GM19438 (cell line): ENCODE results near the gene CFAP107.

Source experiments
- ATAC-seq: cut with Tn5 transposase; IDR thresholded peaks from one replicate; pipeline ENCODE4 v1.9.1; 2021; ENCODE audit warnings: low read depth; ENCODE audit not compliant: unreplicated experiment

Gene CFAP107

DNA sequence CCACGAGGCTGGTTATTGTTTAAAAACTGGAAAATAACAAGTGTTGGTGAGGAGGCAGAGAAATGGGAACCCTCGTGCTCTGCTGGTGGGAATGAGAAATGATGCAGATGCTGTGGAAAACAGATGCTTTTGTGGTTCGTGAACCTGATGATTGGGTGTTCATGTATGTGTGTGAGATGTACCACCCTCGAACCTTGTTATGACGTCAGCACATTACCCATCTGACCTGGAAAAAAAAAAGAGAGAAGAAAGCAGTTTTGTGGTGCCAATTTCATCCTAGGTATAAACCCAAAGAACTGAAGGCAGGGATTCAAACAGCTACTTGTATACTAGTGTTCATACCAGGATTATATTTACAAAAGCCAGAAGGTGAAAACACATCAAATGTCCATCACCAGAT is 6.4 kb upstream of the CFAP107 start:
- ATAC-seq: no peak

DNA sequence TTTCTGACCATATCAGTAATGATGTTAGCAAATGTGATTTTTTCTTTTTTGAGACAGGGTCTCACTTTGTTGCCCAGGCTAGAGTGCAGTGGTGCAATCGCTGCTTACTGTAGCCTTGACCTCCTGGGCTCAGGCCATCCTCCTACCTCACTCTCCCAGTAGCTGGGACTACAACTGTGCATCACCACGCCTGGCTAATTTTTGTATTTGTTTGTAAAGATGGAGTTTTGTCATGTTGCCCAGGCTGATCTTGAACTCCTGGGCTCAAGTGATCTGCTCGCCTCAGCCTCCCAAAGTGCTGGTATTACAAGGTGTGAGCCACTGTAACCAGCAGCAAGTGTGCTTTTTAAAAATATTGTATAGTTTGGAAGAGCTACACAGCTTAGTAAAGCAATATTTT is 4.1 kb upstream of the CFAP107 start:
- ATAC-seq: no peak

DNA sequence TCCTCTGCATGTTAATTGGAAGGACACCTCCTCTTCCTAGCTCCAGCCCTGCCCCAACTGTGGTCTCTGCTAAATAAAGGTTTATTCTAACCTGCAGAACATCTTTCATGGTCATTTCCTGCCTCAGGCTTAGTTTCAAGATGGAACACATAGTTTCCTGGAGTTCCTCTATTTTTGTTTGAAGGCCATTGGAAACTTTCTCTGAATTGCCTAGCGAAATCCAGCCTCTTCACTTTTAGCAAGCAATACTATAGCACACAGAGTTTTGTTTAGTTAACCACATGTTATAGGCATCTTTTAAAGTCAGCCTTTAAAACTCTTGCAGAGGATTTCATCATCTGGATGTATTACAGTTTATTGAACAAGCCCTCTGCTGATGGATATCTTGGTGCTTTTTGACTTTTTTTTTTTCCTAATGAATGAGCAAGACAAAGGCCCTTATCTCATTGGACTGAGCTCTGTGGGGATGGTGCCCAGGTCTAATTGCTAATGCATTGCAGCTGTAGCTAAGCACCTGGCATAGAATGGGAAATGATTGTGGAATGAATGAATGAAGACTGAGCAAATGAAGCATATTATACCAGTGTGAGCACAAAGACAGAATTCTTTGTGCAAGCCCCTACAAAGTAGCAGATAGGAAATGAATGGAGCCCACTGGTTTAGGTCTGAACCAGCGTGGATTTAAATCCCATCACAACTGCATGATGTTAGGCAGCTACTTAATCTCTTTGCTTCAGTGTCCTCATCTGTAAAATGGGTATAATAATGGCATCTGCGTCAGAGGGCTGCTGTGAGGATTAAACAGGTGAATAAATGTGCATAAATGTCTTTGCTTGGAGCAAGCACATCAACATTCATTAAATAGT is 641 bp upstream of the CFAP107 start:
- no peak for ATAC-seq

DNA sequence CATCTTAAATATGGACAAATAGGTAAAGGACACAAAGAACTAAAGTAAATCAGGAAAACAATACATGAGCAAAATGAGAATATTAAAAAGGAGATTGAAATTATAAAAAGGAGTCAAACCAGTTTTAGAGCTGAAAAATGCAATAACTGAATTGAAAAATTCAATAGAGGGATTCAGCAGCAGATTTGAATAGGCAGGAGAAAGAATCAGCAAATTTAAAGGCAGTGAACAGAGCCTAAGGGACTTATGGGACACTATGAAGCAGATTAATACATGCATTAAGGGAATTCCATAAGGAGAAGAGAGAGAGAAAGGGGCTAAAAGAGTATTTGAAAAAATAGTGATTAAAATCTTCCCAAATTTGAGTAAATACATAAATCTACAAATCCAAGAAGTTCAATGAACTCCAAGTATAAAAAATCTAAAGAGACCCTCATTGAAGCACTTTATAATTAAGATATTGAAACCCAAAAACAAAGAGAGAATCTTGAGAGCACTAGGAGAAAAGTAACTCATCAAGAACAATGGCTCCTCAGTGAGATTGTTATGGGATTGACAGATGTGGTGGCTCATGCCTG is 2.9 kb downstream of the CFAP107 start:
- no peak for ATAC-seq

DNA sequence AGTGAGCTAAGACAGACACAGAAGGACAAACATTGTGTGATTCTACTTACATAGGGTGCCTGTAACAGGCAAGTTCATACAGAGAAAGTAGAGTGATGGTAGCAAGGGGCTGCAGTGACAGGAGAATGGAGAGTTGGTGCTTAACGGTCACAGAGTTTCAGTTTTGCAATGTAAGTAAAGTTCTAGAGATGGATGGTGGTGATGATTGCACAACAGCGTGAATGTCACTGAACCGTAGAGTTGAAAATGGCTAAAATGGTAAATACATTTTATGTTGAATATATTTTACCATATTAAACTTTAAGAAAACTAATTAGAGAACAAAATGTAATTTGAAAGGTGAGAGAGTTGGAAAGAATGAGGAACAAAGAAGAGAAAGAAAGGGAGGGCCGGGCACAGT is 8.7 kb downstream of the CFAP107 start:
- no peak for ATAC-seq

DNA sequence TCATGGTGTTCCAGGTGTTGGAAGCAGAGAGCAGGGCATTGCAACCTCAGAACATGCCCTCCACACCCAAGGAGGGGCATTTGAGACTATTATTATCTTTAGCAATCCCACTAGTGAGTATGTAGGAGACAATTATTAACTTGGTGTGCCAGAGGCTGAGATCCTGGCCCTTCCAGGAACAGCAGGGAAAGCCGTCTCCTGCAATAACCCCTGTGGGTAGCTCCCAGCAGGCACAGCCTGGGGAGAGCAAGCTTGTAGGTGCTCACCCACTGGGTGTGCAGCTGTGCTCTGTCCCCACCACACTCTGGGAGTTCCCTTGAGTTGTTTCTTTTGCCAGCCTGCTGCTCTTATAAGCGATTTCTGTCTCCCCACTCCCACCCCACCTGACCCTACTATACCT is 10.3 kb downstream of the CFAP107 start:
- ATAC-seq: no peak

DNA sequence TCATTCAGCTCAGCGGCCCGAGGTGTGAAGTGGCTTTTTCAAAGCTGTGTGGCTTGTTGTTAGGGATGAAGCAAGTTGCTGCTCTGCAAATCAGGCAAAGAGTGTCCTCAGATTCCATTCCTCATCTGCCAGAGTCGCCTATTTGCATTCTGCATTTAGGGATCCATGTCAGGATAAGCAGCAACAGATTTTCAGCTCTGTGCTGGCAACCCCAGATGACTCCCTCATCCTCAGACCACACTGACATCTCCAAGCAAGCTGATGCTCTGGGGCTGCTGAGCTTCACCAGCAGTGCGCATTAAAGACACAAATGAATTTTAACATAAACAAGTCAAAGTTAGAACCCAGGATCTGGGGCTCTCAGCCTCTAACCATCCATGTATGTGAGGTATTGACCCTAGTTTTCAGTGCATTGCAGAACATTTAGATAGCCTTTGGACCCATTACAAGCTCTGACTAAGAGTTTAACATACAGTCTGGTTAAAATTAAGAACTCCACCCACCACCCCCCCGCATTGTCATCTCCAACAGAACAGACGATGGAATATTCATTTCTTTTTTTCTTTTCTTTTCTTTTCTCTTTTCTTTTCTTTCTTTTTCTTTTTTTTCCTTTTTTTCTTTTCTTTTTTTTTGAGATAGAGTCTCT is 10.9 kb downstream of the CFAP107 start:
- ATAC-seq: no peak

DNA sequence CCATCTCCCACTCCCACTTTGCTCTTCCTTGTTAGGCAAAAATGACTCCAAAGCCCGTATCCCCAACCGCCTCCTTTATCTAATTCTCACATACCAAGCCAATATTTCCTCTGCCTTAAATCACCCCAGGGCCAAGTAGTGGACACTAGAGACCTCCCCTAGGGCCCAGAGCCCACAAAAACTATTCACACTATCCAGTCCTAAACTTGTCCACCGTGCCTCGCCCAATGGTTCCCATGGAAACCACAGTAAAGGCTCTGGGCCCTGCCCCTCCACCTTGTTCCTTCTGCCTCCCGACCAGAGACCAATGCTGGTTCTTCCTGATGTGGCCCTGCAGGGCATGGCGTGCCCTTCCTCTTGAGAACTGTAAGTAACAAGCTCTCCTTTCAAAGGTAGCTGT is 11.8 kb downstream of the CFAP107 start:
- ATAC-seq: no peak

DNA sequence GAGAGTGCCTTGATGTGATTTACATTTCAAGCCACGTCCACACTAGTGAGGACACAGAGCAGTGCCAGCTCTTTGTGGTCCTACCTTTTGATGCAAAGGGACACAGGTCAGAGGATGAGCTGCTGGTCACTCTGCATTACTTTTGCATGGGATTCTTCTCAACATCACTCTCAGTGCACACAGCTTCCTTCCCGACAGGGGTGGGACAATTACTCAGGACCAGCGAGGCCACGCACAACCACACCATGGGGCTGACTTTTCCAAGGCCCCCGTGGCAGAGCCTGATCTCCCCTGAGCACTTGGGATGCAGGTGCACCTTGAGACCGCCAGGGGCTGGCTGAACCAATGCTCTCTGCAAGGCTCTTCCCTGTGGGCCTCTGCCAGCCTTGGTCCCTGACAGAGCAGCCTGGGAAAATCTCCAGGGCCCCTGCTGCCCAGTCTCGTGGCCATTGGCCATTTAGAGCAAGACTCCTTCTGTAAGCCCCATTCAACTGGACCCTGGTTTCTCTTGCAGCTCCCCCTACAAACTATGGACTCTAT is 14.3 kb downstream of the CFAP107 start:
- ATAC-seq: no peak

DNA sequence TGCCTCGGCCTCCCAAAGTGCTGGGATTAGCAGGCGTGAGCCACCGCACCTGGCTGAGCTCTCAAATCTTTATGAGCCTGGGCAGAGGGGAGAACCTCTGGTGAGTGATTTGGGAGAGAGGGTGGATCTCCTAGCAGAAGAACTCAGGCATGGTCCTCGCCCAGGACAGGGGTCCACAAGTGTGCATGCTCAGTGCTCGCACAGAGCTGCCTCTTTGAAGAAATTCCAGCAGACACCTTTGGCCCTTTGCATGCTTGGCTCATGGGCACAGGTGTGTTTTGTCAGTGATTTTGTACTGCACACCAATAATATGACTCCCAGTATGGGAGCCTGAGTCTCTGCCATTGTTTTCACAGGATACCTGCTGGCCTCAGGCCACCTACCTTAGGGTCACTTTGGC is 15.8 kb downstream of the CFAP107 start:
- ATAC-seq: no peak

DNA sequence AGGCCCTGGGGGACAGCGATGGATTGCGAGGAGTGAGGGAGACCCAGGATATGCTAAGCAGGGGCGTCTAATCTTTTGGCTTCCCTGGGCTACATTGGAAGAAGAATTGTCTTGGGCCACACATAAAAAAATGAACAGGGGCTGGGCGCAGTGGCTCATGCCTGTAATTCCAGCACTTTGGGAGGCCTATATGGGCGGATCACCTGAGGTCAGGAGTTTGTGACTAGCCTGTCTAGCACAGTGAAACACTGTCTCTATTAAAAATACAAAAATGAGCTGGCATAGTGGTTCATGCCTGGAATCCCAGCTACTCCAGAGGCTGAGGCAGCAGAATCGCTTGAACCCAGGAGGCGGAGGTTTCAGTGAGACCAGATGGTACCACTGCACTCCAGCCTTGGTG is 16.8 kb downstream of the CFAP107 start:
- no peak for ATAC-seq

DNA sequence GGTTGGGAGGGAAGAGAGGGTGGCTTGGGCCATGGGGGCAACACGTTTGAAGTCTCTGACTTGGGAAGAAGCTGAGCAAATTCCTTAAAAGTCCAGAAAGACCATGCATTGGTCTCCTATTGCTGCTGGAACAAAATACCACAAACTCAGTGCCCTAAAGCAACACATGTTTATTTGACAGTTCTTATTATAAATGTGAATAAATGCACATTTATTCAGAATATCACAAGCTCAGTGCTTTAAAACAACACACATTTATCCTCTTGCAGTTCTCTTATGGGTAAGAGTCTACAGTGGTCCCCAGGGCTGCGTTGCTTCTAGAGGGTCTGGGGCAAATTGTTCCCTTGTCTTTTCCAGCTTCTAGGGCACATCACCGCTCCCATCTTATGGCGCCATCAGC is 17.5 kb downstream of the CFAP107 start:
- no peak for ATAC-seq

DNA sequence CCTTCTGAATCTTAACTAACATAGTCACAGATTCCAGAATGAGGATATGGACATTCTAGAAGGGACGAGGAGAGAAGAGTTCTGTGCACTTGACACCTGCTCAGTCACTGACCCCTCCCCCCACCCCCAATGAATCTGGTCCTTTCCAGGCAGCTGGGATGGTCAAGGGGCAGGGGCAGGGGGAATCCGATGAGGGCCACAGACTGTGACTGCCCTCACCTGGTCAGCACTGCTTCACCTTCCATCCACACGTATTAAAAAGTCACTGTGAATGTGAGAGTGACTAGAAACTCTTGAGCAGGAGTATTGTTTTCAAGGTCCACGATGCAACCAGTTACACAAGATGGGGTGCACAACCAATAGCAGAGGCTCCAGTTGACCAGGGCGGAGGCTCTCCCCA is 18.0 kb downstream of the CFAP107 start:
- ATAC-seq: no peak

DNA sequence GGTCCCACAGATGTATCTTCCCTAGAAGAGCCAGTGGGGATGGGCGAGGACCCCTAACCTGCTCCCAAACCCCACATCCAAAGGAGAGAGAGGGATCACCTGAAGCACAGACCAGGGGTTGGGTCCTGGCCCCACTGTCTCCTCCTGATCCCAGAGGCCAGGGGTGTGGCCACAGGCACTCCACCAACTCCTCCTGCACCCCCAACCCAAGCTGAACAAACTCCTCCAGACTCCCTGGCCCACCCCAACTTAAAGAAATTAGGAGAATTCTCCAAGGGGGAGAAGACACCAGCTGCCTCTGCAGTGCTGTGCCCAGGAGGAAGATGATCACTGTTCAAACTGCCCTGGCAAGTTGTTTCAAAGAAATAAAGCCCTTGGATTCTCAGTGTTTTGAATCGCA is 23.0 kb downstream of the CFAP107 start:
- no peak for ATAC-seq

DNA sequence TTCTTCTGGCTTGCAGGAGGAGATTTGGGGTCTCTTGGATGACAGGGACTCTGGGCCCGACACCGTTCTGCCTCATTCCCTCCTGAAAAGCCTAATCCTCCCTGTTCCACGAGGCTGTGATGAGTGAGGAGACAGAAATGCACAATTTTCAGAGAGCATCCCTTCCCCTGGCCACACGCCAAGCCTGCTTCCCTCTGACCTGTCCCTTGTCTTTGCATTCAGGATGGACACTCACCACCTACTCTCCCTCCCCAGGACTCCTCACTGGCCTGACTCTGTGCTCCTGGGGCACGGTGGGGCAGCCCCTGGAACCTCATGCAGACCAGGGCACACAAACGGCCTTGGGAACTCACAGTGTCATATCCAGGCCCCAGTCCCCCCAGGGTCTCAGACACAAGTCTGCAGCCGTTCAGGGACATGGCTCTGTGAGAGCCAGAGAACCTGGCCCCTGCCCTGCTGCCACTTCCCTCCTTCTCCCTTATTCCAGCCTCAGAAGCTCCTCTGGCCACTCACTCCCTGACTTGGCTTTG is 24.0 kb downstream of the CFAP107 start:
- no peak for ATAC-seq

DNA sequence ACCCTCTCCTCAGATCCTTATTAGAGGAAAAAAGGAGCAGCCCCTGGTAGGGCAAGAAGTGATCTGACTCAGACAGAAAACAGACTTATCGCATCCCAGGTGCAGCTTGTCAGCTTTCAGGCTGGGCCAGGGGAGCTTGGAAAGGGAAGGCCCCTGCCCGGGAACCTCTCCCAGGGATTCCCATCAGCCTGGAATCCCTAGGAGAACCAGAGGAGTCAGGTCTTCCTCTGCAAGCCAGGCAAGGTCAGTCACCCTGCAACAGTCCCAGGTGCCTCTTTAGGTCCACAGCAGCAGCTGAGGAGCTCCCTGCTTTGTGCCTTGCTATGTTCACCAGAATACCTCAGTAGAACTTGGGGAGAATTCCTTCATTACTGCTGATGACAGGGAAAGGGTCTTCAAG is 24.6 kb downstream of the CFAP107 start:
- ATAC-seq: no peak

DNA sequence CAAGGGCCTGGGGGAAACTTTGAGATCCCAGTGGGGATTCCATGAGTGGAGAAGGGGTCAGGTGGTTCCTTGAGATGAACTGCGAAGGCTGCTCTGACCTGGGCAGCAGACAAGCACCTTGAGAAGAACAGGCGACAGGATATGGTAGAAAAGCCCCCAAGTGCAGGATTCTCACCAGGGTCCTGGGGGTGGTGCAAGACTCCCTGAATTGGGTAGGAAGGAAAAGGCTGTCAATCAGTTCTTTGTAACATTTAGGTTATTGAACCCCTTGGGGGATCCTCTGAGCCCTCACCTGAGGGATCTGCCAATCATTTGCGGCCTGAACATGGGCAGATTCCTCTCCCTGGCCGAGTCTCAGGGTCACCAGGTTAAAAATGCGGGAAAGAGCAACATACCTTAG is 25.2 kb downstream of the CFAP107 start:
- ATAC-seq: no peak

DNA sequence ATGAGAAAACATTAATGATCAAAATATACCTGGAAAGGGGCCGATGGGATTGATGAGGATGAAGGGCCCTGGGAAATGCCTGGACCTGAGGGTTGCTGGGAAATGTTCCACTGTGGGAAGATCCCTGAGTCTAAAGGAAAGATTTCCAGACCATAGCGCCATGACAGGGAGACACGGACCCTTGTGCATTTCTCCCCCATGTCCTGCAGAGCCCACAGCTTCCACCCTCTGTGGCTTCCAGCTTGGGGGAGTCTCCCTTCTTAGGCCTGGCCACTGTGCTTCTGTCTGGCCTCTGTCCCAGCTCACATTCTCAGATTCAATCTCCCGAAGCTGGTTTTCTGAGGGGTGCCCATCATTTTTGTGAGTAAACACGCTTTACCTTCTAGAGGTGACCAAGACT is 26.5 kb downstream of the CFAP107 start:
- ATAC-seq: no peak

DNA sequence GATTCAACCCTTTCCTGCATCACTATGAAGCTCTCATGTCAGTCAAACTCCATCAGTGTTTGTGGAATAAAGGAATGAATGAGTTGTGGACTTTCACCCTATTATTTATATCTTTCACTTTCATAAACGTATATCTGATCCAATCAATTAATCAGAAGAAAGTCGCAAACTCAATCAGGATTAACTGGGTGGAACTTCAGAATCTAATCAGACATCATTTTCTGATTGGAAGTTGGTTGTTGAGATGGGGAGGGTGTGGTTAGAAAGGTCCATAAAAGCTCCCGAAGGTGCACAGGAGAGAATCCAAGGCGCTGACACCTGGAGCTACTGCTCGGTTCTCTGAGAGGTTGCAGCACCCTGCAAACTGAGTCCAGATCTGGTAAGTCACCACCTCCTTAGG is 27.4 kb downstream of the CFAP107 start, which contains the start of gene PRAMEF12:
Gene PRAMEF12 (plus strand): TSS at position 301 of the 400 bp plus-strand sequence. CDS start 1,130 bp downstream, outside the sequence.
- ATAC-seq: no peak

DNA sequence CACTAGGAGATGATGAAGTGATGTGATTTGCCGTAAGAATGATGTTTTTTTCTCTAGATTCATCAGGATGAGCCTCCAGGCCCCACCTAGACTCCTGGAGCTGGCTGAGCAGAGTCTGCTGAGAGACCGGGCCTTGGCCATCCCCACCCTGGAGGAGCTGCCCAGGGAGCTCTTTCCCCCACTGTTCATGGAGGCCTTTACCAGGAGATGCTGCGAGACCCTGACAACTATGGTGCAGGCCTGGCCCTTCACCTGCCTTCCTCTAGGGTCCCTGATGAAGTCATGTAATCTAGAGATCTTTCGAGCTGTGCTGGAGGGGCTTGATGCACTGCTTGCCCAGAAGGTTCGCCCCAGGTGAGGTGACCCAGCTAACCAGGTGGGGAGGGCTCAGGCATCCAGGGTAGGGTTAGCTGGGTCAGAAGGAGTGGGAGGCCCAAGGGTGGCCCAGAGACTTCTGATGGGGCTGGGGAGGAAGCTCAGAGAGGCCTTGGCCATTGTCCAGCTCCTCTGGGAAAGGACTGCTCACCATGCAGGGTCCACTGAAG is 28.9 kb downstream of the CFAP107 start:
- no peak for ATAC-seq

DNA sequence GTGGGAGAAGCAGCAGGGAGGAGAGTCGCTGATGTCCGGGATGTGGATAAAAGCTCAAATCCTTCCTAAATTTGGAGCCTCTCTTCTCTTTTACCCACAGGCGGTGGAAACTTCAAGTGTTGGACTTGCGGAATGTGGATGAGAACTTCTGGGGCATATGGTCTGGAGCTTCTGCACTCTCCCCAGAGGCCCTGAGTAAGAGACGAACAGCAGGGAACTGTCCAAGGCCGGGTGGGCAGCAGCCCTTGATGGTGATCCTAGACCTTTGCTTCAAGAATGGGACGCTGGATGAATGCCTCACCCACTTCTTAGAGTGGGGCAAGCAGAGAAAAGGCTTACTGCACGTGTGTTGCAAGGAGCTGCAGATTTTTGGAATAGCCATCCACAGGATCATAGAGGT is 29.4 kb downstream of the CFAP107 start:
- ATAC-seq: no peak
